PC-9 (cell line): ENCODE results near the gene ZSWIM1.

Experiments
- EZH2 ChIP-seq: fragments of 200-600 bp; sonication (generic); IDR thresholded peaks from 2 replicates; pipeline ENCODE4 v1.8.0; 2017; ENCODE audit warnings: antibody characterized with exemption, low read depth
- TF ChIP-seq, protein P1 (sequence below): fragments of 200-600 bp; sonication (generic); conservative IDR thresholded peaks from 2 replicates; pipeline ENCODE4 v1.6.1; 2017; ENCODE audit warnings: mixed run types, antibody characterized with exemption, mild to moderate bottlenecking, moderate library complexity

DNA sequence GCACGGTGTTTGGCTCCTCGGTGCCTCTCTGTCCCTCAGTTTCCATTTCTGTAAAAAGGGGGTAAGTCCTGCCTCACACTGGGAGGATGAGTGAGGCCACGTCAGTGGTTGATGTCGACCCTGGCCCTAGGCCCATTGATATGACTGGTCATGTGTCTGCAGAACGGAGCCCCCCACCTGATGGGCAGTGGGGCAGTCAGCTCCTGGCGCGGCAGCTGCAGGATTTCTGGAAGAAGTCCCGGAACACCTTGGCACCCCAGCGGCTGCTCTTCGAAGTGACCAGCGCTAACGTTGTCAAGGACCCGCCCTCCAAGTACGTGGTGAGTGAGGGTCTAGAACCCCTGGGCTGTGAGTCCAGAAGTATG is 46.2 kb upstream of the ZSWIM1 start:
- TF ChIP-seq, protein P1, sequence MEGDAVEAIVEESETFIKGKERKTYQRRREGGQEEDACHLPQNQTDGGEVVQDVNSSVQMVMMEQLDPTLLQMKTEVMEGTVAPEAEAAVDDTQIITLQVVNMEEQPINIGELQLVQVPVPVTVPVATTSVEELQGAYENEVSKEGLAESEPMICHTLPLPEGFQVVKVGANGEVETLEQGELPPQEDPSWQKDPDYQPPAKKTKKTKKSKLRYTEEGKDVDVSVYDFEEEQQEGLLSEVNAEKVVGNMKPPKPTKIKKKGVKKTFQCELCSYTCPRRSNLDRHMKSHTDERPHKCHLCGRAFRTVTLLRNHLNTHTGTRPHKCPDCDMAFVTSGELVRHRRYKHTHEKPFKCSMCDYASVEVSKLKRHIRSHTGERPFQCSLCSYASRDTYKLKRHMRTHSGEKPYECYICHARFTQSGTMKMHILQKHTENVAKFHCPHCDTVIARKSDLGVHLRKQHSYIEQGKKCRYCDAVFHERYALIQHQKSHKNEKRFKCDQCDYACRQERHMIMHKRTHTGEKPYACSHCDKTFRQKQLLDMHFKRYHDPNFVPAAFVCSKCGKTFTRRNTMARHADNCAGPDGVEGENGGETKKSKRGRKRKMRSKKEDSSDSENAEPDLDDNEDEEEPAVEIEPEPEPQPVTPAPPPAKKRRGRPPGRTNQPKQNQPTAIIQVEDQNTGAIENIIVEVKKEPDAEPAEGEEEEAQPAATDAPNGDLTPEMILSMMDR: no peak
- no peak for TF ChIP-seq EZH2
